Measurements from ENCODE around the gene MVB12B. TPM values are rescaled to one million over a fixed set of nuclear protein-coding genes. Genes with fewer than 3 reads are reported as not detected.
A peak's percentile ranks its signal among the peaks of the same experiment; 100 is the strongest.

Gene MVB12B
- total and polyA plus RNA-seq, 2 of the 13 experiments (the other 11 are each of a cell fraction or from before 2014, with no cell fraction given), result 12.1 to 30.1 TPM

- TF ChIP-seq, protein P1, sequence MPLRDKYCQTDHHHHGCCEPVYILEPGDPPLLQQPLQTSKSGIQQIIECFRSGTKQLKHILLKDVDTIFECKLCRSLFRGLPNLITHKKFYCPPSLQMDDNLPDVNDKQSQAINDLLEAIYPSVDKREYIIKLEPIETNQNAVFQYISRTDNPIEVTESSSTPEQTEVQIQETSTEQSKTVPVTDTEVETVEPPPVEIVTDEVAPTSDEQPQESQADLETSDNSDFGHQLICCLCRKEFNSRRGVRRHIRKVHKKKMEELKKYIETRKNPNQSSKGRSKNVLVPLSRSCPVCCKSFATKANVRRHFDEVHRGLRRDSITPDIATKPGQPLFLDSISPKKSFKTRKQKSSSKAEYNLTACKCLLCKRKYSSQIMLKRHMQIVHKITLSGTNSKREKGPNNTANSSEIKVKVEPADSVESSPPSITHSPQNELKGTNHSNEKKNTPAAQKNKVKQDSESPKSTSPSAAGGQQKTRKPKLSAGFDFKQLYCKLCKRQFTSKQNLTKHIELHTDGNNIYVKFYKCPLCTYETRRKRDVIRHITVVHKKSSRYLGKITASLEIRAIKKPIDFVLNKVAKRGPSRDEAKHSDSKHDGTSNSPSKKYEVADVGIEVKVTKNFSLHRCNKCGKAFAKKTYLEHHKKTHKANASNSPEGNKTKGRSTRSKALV (CRISPR knock-in tag; IDR thresholded peaks at IDR 0.05), result 0 out of 2 replicates have a peak, but pooled peaks have one; percentile 50
- TF ChIP-seq ZNF234 (CRISPR knock-in tag; conservative IDR thresholded peaks at IDR 0.05) (no peak), ZNF546 (CRISPR knock-in tag; conservative IDR thresholded peaks at IDR 0.05) (no peak; the same call in 1 of the 2 replicates), ZNF12 (CRISPR knock-in tag; IDR thresholded peaks at IDR 0.05) (peak; percentile 86; the same call in 1 of the 2 replicates), HDAC2 (CRISPR knock-in tag; IDR thresholded peaks at IDR 0.05) (peak; percentile 92), ZNF609 (CRISPR knock-in tag; IDR thresholded peaks at IDR 0.05; ENCODE audit: borderline replicate concordance) (no peak; the same call in 1 of the 2 replicates), ZNF639 (CRISPR knock-in tag; conservative IDR thresholded peaks at IDR 0.05) (0 out of 2 replicates have a peak, but pooled peaks have one; percentile 32), TAF1 (CRISPR knock-in tag; IDR thresholded peaks at IDR 0.05) (peak; percentile 77), CREM (IDR thresholded peaks at IDR 0.05) (peak; percentile 62; the same call in 1 of the 2 replicates), CREM (CRISPR knock-in tag; IDR thresholded peaks at IDR 0.05) (no peak), ZNF841 (CRISPR knock-in tag; IDR thresholded peaks at IDR 0.05; ENCODE audit: borderline replicate concordance) (no peak), ATF6 (CRISPR knock-in tag; conservative IDR thresholded peaks at IDR 0.05) (no peak), ZNF543 (CRISPR knock-in tag; IDR thresholded peaks at IDR 0.05) (peak; percentile 85), CAMTA2 (CRISPR knock-in tag; IDR thresholded peaks at IDR 0.05; ENCODE audit: borderline replicate concordance) (no peak), ZFP90 (CRISPR knock-in tag; IDR thresholded peaks at IDR 0.05; ENCODE audit: borderline replicate concordance) (peak; percentile 66; the same call in 1 of the 2 replicates), ZZZ3 (CRISPR knock-in tag; IDR thresholded peaks at IDR 0.05; ENCODE audit: borderline replicate concordance) (no peak)
- TF ChIP-seq, protein P2, sequence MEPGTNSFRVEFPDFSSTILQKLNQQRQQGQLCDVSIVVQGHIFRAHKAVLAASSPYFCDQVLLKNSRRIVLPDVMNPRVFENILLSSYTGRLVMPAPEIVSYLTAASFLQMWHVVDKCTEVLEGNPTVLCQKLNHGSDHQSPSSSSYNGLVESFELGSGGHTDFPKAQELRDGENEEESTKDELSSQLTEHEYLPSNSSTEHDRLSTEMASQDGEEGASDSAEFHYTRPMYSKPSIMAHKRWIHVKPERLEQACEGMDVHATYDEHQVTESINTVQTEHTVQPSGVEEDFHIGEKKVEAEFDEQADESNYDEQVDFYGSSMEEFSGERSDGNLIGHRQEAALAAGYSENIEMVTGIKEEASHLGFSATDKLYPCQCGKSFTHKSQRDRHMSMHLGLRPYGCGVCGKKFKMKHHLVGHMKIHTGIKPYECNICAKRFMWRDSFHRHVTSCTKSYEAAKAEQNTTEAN (CRISPR knock-in tag; conservative IDR thresholded peaks at IDR 0.05), result peak; percentile 75
Measured at GRCh38 chr9:126334721-126335621, 8.3 kb downstream of the MVB12B start (continued).
